Central memory CD4-positive, alpha-beta T cell (primary cell): ENCODE data around the gene TCEAL3.
"Not testable (repeated sequence)": the region's sequence is repeated elsewhere in the genome, so short reads cannot be mapped to it uniquely, and the experiment has no call there.

Source experiments
- DNase-seq: peaks from one replicate; pipeline ENCODE4 v3.0.0; 2022

Gene TCEAL3

GRCh38 chrX:103626855-103627254 lies 19.1 kb downstream of the TCEAL3 start:
- no peak for DNase-seq

GRCh38 chrX:103628386-103629317 lies 20.9 kb downstream of the TCEAL3 start, which contains the start of gene TCEAL1:
TCEAL1 (plus strand) TSS chrX:103628975; CDS start chrX:103629917, 942 bp downstream.
- DNase-seq: peak; percentile 31

- DNase-seq: no peak
Measured at GRCh38 chrX:103629318-103630170, 21.8 kb downstream of the TCEAL3 start.

GRCh38 chrX:103630171-103630511 lies 22.4 kb downstream of the TCEAL3 start:
- DNase-seq: no peak

- no peak for DNase-seq
Measured at GRCh38 chrX:103631145-103631544, 23.4 kb downstream of the TCEAL3 start.

- no peak for DNase-seq
Measured at GRCh38 chrX:103635436-103635835, 27.7 kb downstream of the TCEAL3 start.

GRCh38 chrX:103637604-103638338 lies 30.0 kb downstream of the TCEAL3 start:
- DNase-seq: no peak

GRCh38 chrX:103638479-103639346 lies 30.9 kb downstream of the TCEAL3 start:
- not testable (repeated sequence) for DNase-seq

GRCh38 chrX:103640401-103641155 lies 32.8 kb downstream of the TCEAL3 start:
- no peak for DNase-seq

- DNase-seq: no peak
Measured at GRCh38 chrX:103644125-103644524, 36.4 kb downstream of the TCEAL3 start.

GRCh38 chrX:103647630-103648029 lies 39.9 kb downstream of the TCEAL3 start:
- no peak for DNase-seq

GRCh38 chrX:103651151-103651773 lies 43.5 kb downstream of the TCEAL3 start:
- no peak for DNase-seq

- DNase-seq: not testable (repeated sequence)
Measured at GRCh38 chrX:103655230-103656000, 47.7 kb downstream of the TCEAL3 start.

- no peak for DNase-seq
Measured at GRCh38 chrX:103656617-103657016, 48.9 kb downstream of the TCEAL3 start.

GRCh38 chrX:103657066-103657465 lies 49.3 kb downstream of the TCEAL3 start:
- not testable (repeated sequence) for DNase-seq

- DNase-seq: no peak
Measured at GRCh38 chrX:103658681-103659433, 51.1 kb downstream of the TCEAL3 start.

- not testable (repeated sequence) for DNase-seq
Measured at GRCh38 chrX:103659460-103659859, 51.7 kb downstream of the TCEAL3 start.
